HG03439 (cell line): Measurements from ENCODE around the gene PRC1.
"Not testable (repeated sequence)": the region's sequence is repeated elsewhere in the genome, so short reads cannot be mapped to it uniquely, and the experiment has no call there.

Experiments
- ATAC-seq: cut with Tn5 transposase; IDR thresholded peaks from one replicate; pipeline ENCODE4 v1.9.1; 2021; ENCODE audit warnings: mild to moderate bottlenecking, moderate library complexity; ENCODE audit not compliant: unreplicated experiment

PRC1 gene, protein sequence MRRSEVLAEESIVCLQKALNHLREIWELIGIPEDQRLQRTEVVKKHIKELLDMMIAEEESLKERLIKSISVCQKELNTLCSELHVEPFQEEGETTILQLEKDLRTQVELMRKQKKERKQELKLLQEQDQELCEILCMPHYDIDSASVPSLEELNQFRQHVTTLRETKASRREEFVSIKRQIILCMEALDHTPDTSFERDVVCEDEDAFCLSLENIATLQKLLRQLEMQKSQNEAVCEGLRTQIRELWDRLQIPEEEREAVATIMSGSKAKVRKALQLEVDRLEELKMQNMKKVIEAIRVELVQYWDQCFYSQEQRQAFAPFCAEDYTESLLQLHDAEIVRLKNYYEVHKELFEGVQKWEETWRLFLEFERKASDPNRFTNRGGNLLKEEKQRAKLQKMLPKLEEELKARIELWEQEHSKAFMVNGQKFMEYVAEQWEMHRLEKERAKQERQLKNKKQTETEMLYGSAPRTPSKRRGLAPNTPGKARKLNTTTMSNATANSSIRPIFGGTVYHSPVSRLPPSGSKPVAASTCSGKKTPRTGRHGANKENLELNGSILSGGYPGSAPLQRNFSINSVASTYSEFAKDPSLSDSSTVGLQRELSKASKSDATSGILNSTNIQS

DNA sequence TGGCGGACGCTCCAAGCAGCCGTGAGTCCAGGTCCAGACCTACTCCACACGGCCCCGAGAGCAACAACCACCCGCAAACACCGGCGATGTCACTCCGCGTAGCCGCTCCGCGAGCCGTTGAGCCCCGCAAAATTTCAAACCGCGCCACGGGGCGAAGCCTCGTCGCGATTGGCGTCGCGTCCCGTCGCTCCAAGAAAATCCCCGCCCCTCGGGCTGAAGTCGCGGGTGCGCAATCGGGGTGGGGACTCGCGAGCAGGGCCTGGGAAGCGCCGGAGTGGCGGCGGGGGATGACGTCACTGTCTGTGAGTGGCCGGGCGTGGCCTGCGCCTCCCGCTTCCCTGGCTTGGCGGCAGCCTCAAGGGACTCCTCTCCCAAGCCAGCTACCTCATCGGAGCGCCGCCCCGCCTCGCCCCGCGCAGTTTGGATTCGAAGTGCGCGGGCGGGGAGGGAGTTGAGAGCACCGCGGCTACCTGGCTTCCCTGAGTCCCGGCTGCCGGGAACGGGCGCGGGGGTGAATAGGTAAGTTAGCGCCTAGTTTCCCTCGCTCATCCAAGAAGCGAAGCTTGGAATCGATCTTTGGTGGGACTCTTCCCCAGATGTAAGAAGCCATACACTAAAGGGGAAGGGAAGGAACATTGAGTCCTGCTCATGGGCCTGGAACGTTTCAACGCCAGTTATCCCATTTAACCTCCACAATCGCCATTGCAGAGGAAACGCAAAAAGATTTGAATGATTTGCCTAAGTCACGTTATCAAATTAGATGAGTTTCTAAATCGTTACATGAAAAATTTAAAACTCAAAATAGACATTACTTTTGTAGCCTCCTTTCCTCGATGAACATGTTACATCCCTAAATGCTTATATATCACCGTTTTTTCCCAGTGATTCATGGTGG lies at the start of gene PRC1:
PRC1 (minus strand) TSS at position 119 of the 895 bp plus-strand sequence; CDS start at position 1, 118 bp downstream.
- ATAC-seq = peak; percentile 92

DNA sequence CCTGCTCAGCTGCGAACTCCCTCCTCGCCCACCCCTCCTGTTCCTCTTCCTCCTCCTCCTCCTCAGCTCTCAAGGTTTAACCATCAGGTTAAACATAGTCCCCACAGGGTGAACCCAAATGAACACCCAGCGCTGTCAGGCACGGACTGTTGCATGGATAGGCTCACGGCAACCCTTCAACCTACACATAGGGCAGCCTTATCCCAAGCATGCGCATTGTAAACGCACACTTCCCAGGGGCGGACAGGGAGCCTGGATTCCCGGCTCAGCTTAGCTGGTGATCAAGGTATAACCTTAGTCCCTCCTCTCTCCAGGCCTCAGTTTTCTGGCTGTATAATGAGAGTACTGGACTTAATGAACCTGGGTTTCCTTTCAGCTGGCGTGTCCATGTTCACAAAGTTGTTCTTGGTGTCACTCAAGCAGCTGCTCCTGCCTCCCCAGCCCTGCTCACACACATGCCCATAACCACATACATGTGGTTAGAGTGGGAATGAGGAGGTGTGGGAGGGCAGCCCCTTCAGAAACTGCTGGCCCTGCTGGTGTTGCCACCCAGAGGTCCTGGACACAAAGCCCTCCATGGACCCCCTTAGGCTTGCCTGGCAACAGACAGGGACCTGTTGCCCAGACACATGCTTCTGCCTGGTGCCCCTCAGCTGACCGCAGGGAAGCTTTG lies 49.0 kb upstream of the PRC1 start:
- no peak for ATAC-seq

DNA sequence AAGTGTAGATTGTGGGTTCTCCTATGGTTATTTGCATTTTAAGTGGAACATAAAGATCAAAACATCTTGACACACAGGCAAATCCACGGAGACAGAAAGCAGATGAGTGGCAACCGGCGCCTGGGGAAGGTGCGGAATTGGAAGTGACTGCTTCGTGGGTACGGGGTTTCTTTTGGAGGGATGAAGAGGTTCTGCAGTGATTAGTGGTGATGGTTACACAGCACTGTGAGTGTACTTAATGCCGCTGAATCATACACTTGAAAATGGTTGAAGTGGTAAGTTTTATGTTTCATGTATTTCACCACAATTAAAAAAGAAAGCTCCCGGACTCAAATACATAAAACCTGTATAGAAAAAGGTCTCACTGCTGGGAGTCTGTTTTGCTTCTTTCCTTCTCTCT lies 46.5 kb upstream of the PRC1 start:
- no peak for ATAC-seq

DNA sequence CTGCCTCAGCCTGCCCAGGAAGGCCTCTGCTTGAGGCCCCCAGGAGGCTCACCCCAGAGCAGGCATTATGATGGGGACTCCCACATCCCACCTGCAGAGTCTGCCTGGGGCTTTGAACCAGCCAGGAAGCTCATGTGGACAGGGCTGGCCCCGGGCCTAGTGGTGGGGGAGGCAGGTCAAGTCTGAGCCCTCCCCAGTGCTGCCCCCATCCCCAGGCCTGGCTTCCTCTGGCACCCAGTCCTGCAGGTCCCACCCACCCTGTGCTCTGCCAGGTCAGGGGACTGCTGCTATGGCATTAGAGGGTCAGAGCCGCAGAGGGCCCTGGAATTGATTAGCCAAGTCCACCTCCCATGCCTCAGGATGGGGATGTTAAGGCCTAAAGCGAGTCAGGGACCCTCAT lies 45.7 kb upstream of the PRC1 start:
- ATAC-seq = no peak

DNA sequence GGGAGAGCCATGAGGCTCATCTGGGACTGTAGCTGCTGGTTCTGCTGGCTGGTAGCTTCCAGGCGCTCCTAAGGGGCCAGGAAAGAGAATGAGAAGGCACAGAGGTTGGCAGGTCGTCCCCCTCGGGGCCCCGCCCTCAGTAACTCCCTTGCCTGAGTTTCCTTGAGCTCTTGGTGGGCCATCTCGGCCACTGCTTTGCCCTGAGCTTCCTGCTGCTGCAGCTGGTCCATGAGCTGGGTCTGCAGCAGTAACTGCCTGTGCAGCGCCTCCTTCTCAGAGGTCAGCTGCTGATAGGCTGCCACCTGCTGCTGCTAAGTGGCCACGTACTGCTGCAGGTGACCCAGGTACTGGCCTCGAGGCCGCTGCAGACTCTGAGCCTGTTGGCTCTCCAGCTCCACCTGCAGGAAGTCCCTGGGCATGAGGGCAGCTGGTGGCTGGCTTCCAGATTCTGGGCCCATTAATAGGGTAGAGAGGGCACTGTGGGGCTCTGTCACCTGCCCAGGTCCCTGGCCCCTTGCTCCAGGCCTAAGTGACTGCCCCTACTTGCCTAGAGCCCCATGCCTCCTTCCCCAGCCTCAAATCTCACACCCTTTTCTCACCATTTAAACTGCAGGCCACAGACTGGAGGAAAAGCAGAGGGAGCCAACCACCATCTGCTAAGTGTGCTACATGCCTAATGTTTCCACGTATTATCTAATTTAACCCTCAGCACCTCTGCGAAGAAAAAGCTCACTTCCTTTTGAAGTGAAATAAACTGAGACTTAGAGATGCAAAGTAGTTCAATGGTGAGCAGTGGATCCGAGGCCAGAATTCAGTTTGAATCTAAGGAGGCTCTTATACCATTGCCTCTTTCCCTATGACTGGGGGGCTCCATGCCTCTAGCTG lies 38.8 kb upstream of the PRC1 start:
- ATAC-seq = no peak

DNA sequence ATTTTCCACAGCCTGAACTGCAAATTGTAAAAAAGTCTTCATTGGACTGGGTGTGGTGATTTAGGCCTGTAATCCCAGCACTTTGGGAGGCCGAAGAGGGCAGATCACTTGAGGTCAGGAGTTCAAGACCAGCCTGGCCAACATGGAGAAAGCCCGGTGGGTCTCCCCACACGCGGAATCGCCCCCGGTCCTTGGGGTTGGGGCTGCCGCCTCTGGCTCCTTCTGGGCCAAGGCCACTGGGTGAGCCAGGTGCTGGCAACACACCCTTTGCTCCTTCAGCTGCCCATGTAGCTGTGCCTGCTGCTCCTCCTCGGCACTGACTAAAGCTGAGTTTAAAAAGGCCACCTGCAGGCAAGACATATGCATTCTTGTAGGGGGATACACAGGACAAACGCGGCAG lies 37.5 kb upstream of the PRC1 start:
- ATAC-seq = no peak

DNA sequence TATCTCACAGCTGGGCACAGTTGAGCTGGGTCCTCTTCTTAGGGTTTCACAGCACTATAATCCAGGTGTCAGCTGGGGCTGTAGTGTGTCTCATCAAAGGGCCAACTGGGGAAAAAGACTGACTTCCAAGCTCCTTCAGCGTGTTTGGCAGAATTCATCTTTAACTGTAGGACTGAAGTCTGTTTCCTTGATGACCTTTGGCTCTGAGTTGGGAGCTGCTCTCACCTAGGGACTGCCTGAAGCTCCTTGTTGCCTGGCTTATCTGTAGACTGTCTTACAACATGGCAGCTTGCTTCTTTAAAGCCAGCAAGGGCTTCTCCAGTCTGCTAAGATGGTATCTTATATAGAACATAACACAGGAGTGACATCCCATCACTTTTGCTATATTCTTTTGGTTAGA lies 33.3 kb upstream of the PRC1 start:
- ATAC-seq = no peak

DNA sequence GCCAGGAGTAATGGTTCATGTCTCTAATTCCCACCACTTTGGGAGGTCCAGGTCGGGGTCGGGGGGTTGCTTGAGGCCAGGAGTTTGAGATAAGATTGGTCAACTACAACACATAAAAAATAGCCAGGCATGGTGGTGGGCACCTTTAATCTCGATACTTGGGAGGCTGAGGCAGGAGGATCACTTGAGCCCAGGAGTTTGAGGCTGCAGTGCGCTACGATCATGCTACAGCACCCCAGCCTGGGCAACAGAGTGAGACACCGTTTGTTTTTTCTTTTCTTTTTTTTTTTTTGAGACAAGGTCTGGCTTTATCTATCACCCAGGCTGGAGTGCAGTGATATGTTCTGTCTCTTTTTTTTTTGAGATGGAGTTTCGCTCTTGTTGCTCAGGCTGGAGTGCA lies 29.4 kb upstream of the PRC1 start:
- ATAC-seq = no peak

DNA sequence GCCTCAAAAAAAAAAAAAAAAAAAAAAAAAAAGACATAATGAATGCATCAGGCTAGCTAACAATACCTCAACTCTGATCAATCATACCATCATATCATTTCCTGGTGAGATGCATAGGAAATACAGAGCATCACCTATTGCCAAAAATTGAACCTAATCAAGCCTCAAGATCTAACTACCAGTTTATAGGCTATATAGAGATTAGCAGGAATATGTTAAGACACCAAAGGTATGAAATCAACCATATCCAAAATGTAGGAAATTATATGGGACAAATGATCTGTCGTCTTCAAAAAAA lies 28.4 kb upstream of the PRC1 start:
- no peak for ATAC-seq

DNA sequence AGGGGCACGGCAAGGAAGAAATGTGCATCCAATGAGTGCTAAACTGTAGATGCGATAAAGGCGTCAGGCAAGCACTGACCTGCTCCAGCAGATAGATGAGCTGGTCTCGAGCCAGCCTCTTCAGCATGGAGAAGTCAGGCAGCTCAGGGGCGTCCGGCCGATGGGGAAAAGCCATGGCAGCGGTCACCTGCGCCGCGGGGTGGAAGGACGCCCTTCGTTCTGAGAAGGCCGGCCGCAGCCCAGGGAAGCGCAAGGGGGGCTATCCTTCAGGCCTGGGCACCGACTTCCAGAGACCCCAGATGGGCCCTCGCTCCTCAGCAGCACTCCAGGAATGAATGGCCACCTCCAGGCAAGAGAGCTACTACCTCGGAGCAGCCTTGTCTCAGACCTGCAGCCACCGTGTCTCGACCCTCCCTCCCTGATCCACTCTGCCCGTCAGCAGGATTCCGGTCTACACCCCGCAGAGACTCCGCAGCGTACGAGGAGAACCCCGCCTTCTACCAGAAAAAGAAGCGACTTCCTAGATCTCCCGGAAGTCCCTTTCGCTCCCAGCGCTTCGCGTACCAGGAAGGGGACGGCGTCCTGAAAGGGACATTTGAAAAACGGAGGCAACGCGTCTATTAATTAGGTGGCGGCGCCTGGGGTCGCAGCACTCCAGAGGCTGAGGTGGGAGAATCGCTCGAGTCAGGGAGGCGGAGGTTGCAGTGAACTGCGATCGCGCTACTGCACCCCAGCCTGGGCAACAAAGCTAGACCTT lies 27.9 kb upstream of the PRC1 start, which contains the start of gene VPS33B:
VPS33B (minus strand) TSS at position 520 of the 757 bp plus-strand sequence; CDS start at position 175, 345 bp downstream.
- peak; percentile 55 for ATAC-seq

DNA sequence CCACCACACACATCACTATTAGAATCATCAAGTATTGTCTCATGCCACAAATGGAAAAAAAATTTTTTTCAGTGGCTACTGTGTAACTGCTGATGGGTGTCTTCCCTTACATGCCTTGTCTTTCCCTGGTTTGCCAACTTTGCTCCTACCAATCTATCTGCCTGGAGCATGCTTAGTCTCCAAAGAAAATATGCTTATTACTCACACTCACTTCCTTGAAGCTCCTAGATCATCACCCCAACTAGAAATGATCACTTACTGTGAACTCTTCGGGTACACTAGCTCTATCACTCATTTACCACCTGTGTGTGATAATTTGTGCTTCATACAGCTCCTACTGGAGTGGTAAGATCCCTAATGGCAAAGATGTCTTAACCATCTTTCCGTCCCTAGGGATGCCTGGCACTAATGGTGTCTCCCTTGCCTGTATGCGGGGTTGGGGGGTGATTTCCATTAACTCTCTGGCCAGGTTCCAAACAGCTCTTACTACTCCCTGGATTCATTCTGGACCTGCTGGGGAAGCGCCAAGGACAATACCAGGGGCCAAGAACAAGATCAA lies 27.3 kb upstream of the PRC1 start:
- no peak for ATAC-seq

DNA sequence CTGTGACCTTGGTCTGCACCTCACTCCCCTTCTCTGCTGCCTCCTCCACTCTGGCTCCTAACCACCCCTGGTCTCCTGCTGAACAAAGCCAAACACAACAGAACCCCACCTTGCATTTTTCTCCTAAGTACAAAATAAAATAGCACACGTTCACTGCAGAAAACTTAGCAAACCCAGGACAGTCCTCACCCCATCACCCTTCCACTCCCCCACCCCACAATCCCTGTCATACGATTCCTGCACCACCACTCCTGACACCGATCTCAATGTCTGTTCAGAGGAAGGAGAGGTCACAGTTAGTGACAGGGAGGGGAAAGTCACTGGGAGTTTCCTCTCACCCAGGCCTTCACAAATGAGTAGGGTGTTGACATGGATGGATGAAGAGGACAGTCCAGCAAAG lies 23.8 kb upstream of the PRC1 start:
- ATAC-seq = no peak

DNA sequence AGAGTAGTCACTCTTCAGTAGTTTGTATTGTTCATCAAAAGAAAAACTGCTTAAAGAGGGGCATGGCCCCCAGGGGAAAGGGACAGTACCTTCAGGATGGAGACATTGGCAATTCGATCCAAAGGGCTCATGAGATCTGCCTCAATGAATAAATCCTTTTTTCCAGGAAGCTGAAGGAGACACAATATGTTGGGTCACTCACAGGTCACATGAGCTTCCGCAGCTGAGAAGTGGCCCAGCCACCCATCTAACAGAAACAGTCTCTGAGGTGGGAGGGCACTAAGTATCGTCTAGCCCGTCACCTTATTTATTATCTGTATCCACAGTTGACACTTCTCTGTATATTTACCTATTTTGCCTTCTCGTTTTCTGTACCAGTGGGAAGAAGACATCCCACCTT lies 23.4 kb upstream of the PRC1 start:
- ATAC-seq = no peak

DNA sequence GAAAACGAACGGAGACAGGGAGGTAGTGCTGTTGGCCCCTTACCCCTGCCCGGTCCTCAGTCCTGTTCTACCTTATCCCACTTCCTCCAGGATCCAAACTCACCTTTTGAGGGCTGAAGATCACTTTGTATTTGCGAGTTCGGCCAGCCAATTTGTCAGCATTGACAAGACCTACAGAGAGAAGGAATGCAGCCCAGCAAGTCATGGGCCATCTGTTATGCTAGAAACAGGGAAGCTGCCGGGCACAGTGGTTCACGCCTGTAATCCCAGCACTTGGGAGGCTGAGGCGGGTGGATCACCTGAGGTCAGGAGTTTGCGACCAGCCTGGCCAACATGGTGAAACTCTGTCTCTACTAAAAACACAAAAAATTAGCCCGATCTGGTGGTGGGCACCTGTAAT lies 19.4 kb upstream of the PRC1 start:
- ATAC-seq = not testable (repeated sequence)

DNA sequence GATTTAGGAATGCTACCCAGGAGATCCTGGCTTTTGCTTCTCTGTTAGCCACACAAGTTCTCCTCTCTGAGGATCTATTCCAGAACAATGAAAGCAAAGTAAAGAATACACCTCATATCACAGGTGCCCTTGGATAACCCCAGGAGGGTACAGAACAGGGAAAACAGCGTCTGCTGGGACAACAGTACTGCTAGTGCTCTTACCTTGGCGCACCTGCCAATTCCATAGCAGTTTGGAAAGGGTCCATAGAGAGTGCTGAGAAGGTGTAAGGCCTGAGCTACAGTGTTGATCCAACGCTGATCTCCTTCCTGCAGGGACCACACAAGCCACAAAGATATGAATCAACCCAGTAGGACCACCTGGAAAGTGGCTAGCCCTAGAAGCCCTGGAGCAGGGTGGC lies 12.9 kb upstream of the PRC1 start:
- no peak for ATAC-seq

DNA sequence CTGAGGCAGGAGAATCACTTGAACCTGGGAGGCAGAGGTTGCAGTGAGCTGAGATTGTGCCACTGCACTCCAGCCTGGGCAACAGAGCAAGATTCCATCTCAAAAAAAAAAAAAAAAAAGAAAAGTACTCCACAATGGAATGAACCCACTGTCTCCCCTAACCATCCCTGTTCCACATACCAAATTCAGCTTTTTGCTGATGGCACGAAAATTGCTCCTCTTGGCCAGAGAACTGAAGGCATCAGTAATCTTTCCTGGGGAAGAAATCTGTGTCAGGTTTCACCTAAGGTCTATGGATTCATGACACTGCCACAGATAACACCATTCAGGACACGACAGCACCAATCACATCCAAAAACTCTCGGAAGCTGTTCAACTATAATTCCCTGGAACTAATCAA lies 6.9 kb upstream of the PRC1 start:
- no peak for ATAC-seq

DNA sequence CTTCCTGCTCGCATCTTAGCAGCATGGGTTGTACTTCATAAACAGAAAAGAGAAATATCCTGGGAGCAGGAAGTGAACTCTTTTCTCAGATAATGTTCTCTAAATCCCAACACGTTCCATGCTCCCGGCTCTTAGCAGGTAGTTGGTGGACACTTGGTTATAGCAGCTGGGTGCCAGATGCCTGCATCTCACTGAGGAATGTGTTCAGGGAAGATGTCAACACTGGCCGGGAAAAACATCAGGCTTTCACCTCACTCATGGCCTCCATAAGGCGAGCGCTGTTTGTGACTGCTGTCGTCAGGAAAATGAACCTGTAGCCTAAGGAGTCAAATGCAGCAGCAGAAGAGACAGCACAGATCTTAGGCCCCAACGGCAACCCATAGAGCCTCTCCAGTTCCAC lies 4.4 kb upstream of the PRC1 start:
- no peak for ATAC-seq

DNA sequence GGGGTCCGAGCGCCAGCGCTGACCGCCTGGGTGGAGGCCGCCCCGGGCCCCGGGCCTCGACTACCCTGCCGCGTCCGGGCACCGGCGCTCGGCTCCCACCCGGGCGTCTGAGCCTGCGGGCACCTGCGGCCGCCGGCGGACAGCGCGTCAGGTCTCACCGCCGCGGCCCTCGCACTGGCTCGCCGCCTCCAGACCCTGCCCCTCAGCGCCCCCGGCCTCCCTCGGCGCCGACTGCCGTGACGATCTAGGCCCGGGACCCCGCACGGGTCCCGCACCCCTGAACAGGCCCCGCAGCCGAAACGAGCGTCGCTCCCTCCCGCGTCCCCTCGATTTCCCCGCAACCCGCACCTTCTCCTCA lies 297 bp downstream of the PRC1 start:
- ATAC-seq = peak; percentile 21

DNA sequence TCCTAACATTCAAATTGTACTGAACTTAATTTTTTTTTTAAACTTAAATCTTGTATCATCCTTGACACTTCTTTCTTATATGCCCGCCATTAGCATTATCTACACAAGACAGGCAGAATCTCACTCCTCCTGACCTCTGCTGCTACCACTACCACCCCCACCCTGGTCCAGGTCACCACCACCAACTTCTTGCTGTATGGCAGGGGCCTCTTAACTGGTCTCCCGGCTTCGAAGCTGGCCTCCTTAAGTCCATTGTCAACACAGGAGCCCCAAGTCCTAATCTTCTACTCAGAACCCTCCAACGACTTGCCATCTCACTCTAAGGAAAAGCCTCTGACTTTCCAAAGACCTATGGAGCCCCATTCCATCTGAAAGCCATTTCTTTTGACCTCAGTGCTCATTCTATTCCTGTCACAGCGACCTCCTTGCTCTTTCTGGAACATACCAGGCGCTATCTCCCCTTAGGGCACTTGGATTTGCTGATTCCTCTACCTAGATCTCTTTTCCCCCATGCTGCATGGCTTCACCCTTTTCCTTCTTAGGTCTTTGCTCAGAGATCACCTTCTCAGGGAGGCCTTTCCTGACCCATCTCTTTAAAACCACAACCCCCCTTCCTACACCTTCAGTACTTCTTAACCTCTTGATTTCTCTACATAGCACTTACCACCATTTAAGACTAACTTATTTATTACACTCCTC lies 2.6 kb downstream of the PRC1 start:
- ATAC-seq = no peak
